ENCODE data around the gene TTC27.

DNA sequence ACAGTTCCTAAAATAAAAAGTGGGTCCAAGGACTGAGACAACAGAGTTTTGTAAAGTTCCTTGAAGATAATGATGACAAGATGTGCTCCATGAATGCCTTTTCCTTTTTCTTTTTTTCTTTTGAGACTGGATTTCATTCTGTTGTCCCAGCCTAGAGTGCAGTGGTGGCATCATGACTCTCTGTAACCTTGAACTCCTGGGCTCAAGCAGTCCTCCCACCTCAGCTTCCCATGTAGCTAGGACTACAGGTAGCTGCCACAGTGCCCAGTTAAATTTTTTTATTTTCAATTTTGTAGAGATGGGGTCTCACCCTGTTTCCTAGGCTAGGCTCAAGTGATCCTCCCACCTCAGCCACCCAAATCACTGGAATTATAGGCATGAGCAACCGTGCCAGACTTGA lies 16.1 kb upstream of the TTC27 start:
- TF ChIP-seq, protein P1, sequence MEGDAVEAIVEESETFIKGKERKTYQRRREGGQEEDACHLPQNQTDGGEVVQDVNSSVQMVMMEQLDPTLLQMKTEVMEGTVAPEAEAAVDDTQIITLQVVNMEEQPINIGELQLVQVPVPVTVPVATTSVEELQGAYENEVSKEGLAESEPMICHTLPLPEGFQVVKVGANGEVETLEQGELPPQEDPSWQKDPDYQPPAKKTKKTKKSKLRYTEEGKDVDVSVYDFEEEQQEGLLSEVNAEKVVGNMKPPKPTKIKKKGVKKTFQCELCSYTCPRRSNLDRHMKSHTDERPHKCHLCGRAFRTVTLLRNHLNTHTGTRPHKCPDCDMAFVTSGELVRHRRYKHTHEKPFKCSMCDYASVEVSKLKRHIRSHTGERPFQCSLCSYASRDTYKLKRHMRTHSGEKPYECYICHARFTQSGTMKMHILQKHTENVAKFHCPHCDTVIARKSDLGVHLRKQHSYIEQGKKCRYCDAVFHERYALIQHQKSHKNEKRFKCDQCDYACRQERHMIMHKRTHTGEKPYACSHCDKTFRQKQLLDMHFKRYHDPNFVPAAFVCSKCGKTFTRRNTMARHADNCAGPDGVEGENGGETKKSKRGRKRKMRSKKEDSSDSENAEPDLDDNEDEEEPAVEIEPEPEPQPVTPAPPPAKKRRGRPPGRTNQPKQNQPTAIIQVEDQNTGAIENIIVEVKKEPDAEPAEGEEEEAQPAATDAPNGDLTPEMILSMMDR (IDR thresholded peaks at IDR 0.05): no peak
- no peak for TF ChIP-seq POLR2A (IDR thresholded peaks at IDR 0.05)

All from uterus (tissue), 2 donors.